ENCODE measurements around the gene MAPK12. TPM values are rescaled to one million over a fixed set of nuclear protein-coding genes. Genes with fewer than 3 reads are reported as not detected.

MAPK12 gene
- total RNA-seq, 2 experiments from 2014 or later: 3.1 to 3.6 TPM

- DNase-seq: no peak
- no peak for ATAC-seq (ENCODE audit: low read depth)
- H3K9me3 Mint-ChIP-seq: no peaks in the 10 kb centered on the region
- H3K27ac Mint-ChIP-seq: no peak overlapping the region
- peaks cover 8% of the 10 kb centered on the region for H3K27me3 Mint-ChIP-seq
- peaks cover 10% of the 10 kb centered on the region for H3K4me1 Mint-ChIP-seq
- no peaks in the 10 kb centered on the region for H3K36me3 Mint-ChIP-seq
- H3K4me3 Mint-ChIP-seq: no peak overlapping the region
- POLR2A ChIA-PET: interaction anchor here (3.7 kb wide), 1 partner anchor 13 kb away, joined by 26 read pairs; the partner anchor contains the start of gene HDAC10
Measured at GRCh38 chr22:50264104-50264745, 2.7 kb upstream of the MAPK12 start.

DNA sequence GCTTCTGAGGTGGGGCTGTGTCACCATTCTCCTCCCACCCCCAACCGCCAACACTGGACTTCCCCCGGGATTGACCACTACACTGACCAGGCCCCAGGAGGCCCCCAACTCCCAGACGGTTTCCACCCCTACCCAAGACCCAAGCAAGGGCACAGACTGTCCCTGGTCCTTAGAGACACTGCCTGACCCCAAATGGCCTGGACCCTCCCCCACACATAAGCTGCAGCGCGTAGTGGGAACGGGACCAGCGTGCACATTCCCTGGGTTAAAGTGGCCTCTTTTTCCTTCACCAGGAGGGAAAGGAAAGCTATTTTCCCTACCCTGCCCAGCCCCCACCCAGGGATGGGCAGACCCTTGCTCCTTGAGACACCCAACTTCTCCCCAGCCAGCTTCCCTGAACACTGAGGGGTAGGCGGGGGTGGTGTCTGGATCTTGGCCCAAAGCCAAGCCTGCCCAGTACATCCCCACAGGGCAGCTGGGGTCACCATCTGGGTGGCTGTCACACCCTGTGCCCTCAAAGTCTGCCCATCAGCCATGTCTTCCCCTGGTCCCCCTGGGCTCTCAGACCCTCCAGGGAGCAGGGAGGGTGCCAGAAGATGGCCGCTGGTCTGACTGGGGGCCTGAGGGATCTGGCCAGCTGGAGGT, 1.6 kb upstream of the MAPK12 start:
- POLR2A ChIA-PET: interaction anchor here (0.6 to 3.7 kb wide), 4 partner anchors 12 to 262 kb away, joined by 3 to 26 read pairs (median 4); partner anchors contain the start of genes HDAC10 and SCO2
- Mint-ChIP-seq H3K4me1 (peaks cover 5% of the 10 kb centered on the region), H3K4me3 (no peak overlapping the region), H3K36me3 (no peaks in the 10 kb centered on the region), H3K9me3 (no peaks in the 10 kb centered on the region), H3K27ac (no peak overlapping the region), H3K27me3 (peaks cover 11% of the 10 kb centered on the region)
- DNase-seq: no peak
- ATAC-seq (ENCODE audit: low read depth): no peak

- H3K36me3 Mint-ChIP-seq: no peaks in the 10 kb centered on the region
- ATAC-seq (ENCODE audit: low read depth) (no peak), DNase-seq (no peak)
- H3K9me3 Mint-ChIP-seq: no peaks in the 10 kb centered on the region
- POLR2A ChIA-PET: interaction anchor here (0.6 to 3.7 kb wide), 4 partner anchors 11 to 263 kb away, joined by 3 to 26 read pairs (median 4); partner anchors contain the start of genes HDAC10 and SCO2
- H3K27ac Mint-ChIP-seq: no peak overlapping the region
- peak overlapping the region; percentile 64 for H3K4me3 Mint-ChIP-seq
- H3K4me1 Mint-ChIP-seq: peaks cover 4% of the 10 kb centered on the region
- peaks cover 11% of the 10 kb centered on the region for H3K27me3 Mint-ChIP-seq
Measured at GRCh38 chr22:50262460-50262911, 1.0 kb upstream of the MAPK12 start.

GRCh38 chr22:50260801-50261614, 475 bp downstream of the MAPK12 start:
- DNase-seq (peak; percentile 67), ATAC-seq (ENCODE audit: low read depth) (peak; percentile 35)
- no peaks in the 10 kb centered on the region for H3K9me3 Mint-ChIP-seq
- peaks cover 4% of the 10 kb centered on the region for H3K4me1 Mint-ChIP-seq
- peaks cover 11% of the 10 kb centered on the region for H3K27me3 Mint-ChIP-seq
- POLR2A ChIA-PET: interaction anchor here (3.7 kb wide), 1 partner anchor 9 kb away, joined by 26 read pairs; the partner anchor contains the start of gene HDAC10
- no peak overlapping the region for H3K4me3 Mint-ChIP-seq
- H3K36me3 Mint-ChIP-seq: no peaks in the 10 kb centered on the region
- no peak overlapping the region for H3K27ac Mint-ChIP-seq

- H3K4me1 Mint-ChIP-seq: peaks cover 4% of the 10 kb centered on the region
- POLR2A ChIA-PET: interaction anchor here (3.7 kb wide), 1 partner anchor 9 kb away, joined by 26 read pairs; the partner anchor contains the start of gene HDAC10
- H3K9me3 Mint-ChIP-seq: no peaks in the 10 kb centered on the region
- peak overlapping the region; percentile 16 for H3K4me3 Mint-ChIP-seq
- no peaks in the 10 kb centered on the region for H3K36me3 Mint-ChIP-seq
- DNase-seq: no peak
- no peak overlapping the region for H3K27ac Mint-ChIP-seq
- H3K27me3 Mint-ChIP-seq: peaks cover 11% of the 10 kb centered on the region
- no peak for ATAC-seq (ENCODE audit: low read depth)
Measured at GRCh38 chr22:50260434-50260800, 1.1 kb downstream of the MAPK12 start.

DNA sequence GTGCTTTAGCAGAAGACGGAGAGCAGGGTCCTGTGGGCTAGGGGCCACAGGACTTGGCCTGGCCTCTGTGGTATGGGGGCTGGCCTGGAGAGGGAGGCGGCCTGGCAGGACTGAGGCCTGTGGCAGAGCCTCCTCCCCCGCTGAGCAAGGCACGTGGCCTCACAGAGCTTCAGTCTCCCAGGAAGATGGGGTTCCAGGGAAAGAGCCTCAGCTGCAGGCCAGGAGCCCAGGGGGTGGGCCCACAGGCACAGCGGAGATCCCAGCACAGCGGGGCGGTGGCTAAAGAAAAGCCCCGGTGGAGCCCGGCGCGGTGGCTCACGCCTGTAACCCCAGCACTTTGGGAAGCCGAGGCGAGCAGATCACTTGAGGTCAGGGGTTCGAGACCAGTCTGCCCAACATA, 2.2 kb downstream of the MAPK12 start:
- Mint-ChIP-seq H3K4me3 (no peak overlapping the region), H3K4me1 (peaks cover 4% of the 10 kb centered on the region), H3K27me3 (peaks cover 11% of the 10 kb centered on the region), H3K36me3 (no peaks in the 10 kb centered on the region), H3K9me3 (no peaks in the 10 kb centered on the region), H3K27ac (no peak overlapping the region)
- DNase-seq: no peak
- no peak for ATAC-seq (ENCODE audit: low read depth)
- POLR2A ChIA-PET: no interaction called here

DNA sequence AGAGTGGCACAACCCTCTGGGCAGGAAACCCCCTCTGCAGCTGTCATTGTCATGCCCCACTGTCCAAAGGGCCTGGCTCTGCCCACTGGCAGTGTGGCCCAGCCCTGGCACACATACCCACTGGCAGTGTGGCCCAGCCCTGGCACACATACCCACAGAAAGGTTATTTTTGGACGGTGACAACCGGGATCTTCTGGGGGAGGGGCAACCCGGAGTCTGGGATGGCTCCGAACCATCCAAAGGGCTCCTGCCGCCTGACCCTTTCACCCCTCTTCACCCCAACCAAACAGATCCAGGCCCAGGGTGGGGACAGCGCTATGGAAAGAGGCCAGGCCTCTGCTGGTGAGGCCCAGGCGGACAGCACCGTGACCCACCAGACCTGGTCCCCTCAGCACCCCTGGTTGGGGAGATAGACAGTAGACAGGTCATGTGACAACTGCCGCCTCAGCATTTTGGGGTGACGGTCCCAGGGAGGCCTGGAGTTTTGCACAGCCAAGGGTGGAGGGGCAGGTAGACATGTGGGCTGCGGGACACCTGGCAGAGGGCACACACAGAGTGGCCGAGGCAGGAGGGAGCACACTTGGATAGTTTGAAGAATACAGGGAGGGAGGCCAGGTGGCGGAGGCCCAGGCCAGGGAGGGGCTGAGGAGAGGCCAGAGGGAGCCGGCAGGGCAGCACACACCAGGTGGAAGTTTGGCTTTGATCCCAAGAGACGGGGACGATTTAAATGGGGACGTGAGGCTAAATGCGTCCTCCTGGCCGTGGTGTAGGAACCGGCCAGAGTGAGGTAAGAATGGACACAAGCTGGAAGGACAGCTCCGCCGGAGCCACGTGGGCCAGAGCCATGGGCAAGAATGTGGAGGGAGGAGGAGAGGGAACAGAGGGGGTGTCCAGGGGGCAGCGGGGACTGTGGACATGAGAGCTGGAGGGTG, 2.9 kb downstream of the MAPK12 start:
- ATAC-seq (ENCODE audit: low read depth): no peak

DNA sequence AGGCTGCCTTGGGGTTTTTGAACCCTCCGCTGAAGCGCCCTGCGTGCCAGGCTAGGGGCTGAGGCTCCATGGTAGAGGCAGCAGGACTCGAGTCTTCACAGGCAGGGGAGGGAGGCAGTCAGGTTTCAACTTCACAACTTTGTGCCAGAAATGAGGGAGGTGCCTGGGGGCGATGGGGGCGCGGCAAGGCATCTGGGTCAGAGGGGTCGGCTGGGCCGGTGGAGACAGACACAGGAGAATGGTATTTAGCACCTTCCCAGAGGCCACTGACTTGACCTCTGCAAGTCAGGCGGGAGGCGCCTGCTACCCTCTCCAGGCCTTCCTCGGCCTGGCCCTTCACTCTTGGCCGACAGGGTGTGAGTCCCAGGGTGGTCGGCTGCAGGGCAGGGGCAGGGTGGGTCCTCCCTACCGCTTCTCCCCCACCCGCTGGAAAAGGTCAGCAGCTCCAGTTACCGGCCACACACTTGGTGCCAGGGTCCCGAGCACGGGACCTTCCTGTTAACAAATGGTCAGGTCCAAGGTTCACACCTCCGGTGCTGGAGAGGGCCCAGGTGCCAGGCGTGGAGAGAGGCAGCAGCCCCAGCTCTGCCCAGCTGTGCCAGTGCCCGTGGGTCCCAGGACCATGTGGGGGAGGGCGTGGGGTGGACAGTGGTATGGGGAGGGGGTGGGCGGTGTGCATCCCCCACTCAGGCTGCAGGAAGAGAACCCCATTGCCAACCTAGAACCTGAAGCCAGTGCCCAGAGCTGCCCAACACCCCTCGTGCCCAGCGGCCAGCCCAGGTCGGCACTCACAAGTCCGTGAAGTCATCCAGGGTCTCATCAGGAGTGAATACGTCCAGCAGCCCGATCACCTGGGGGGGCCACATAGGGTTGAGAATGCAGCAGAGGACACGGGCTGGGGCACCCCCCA, 3.8 kb downstream of the MAPK12 start:
- no peak overlapping the region for H3K4me3 Mint-ChIP-seq
- peaks cover 11% of the 10 kb centered on the region for H3K27me3 Mint-ChIP-seq
- H3K36me3 Mint-ChIP-seq: no peaks in the 10 kb centered on the region
- no peak overlapping the region for H3K27ac Mint-ChIP-seq
- no peak for DNase-seq
- POLR2A ChIA-PET: no interaction called here
- no peak for ATAC-seq (ENCODE audit: low read depth)
- H3K4me1 Mint-ChIP-seq: peaks cover 4% of the 10 kb centered on the region
- no peaks in the 10 kb centered on the region for H3K9me3 Mint-ChIP-seq

More for the DNA sequence above, 2.9 kb downstream of the MAPK12 start:
- DNase-seq: no peak
- H3K27ac Mint-ChIP-seq: no peak overlapping the region
- no peak overlapping the region for H3K4me3 Mint-ChIP-seq
- H3K9me3 Mint-ChIP-seq: no peaks in the 10 kb centered on the region
- POLR2A ChIA-PET: no interaction called here
- H3K27me3 Mint-ChIP-seq: peaks cover 11% of the 10 kb centered on the region
- no peaks in the 10 kb centered on the region for H3K36me3 Mint-ChIP-seq
- H3K4me1 Mint-ChIP-seq: peaks cover 4% of the 10 kb centered on the region

DNA sequence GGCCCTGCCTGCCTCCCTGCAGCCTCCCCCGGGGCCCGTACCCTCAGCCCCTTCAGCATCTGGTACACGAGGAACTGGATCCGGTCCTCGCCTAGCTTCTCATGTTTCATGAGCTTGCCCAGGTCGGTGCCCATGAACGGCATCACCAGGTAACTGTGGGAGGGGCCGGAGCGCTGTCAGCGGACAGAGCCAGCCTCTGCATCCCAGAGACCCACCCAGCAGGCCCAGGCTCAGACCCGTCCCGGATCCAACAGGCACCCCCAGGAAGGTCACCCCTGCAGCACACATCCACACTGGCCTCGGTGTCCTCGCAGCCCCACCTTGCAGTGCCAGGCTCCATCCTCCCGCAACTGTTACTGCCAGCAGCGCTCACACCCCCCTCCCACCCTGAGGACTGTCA, 4.4 kb downstream of the MAPK12 start:
- H3K27ac Mint-ChIP-seq: no peak overlapping the region
- peaks cover 5% of the 10 kb centered on the region for H3K27me3 Mint-ChIP-seq
- no peak overlapping the region for H3K4me3 Mint-ChIP-seq
- POLR2A ChIA-PET: no interaction called here
- no peaks in the 10 kb centered on the region for H3K9me3 Mint-ChIP-seq
- H3K4me1 Mint-ChIP-seq: peaks cover under 1% of the 10 kb centered on the region
- no peaks in the 10 kb centered on the region for H3K36me3 Mint-ChIP-seq
- ATAC-seq (ENCODE audit: low read depth): no peak
- no peak for DNase-seq

- no peaks in the 10 kb centered on the region for H3K4me1 Mint-ChIP-seq
- DNase-seq: no peak
- H3K27me3 Mint-ChIP-seq: peaks cover 3% of the 10 kb centered on the region
- POLR2A ChIA-PET: interaction anchor here (0.6 kb wide), 1 partner anchor 12 kb away, joined by 3 read pairs; the partner anchor contains the start of gene TUBGCP6
- H3K9me3 Mint-ChIP-seq: no peaks in the 10 kb centered on the region
- H3K4me3 Mint-ChIP-seq: no peak overlapping the region
- no peak overlapping the region for H3K27ac Mint-ChIP-seq
- no peaks in the 10 kb centered on the region for H3K36me3 Mint-ChIP-seq
- ATAC-seq (ENCODE audit: low read depth): no peak
Measured at GRCh38 chr22:50256258-50256862, 5.1 kb downstream of the MAPK12 start.

- peaks cover 3% of the 10 kb centered on the region for H3K27me3 Mint-ChIP-seq
- H3K9me3 Mint-ChIP-seq: no peaks in the 10 kb centered on the region
- ATAC-seq (ENCODE audit: low read depth) (no peak), DNase-seq (no peak)
- H3K4me1 Mint-ChIP-seq: peaks cover 1% of the 10 kb centered on the region
- H3K36me3 Mint-ChIP-seq: no peaks in the 10 kb centered on the region
- no peak overlapping the region for H3K4me3 Mint-ChIP-seq
- POLR2A ChIA-PET: no interaction called here
- H3K27ac Mint-ChIP-seq: no peak overlapping the region
Measured at GRCh38 chr22:50255607-50256006, 5.9 kb downstream of the MAPK12 start.

Measured in activated naive CD8-positive, alpha-beta T cell treated with anti-CD3 and anti-CD28 coated beads, Interleukin-2, amount 10 ng/mL, durations not matched to agents 7 days and 5 days (primary cell).